SK-N-SH (cell line): Measurements from ENCODE around the gene ITSN2. TPM values are rescaled to one million over a fixed set of nuclear protein-coding genes. Genes with fewer than 3 reads are reported as not detected.

Experiments used
- CTCF ChIA-PET: fragments of 300-600, 350-600 bp; formaldehyde crosslinking; extraction: SDS; loops from one replicate; lab custom pipeline; 2021; lab: Yijun Ruan, JAX
- POLR2A ChIA-PET: fragments of 350-600 bp; sonication (Branson Sonifier 250); formaldehyde crosslinking; extraction: SDS; loops from one replicate; lab custom pipeline; 2020; ENCODE audit warnings: antibody characterized with exemption, inconsistent platforms; lab: Yijun Ruan, JAX
- DNase-seq: peaks from one replicate; pipeline ENCODE4 v3.0.0; 2012
- H2AFZ ChIP-seq: fragments of 200-600 bp; sonication (generic); 2 replicates; pipeline ENCODE4 v1.8.1; 2016; ENCODE audit warnings: antibody characterized with exemption, mild to moderate bottlenecking, low read depth
- H3F3A ChIP-seq: fragments of 200-600 bp; sonication (generic); replicated peaks from 2 replicates; pipeline ENCODE3; 2016; ENCODE audit warnings: antibody characterized with exemption, mild to moderate bottlenecking; ENCODE audit not compliant: insufficient read depth
- H3K27ac ChIP-seq, 2 experiments: fragments of 200-500 bp in 1 of 2; fragments of 200-600 bp in 1 of 2; sonication (Bioruptor generic) in 1 of 2; sonication (generic), shearing (Covaris generic) in 1 of 2; 2 replicates each; pipeline versions ENCODE4 v1.5.1 to v1.6.1; 2014 to 2016; ENCODE audit warnings: low read depth in 2 of 2, inconsistent platforms in 1 of 2, low read length in 1 of 2, mild to moderate bottlenecking in 1 of 2, mixed read lengths in 1 of 2
- H3K27me3 ChIP-seq: fragments of 200-600 bp; sonication (generic), shearing (Covaris generic); 2 replicates; pipeline ENCODE4 v1.6.1; 2016; ENCODE audit warnings: mixed run types; ENCODE audit not compliant: insufficient read depth
- H3K36me3 ChIP-seq, 2 experiments: fragments of 200-500 bp in 1 of 2; fragments of 200-600 bp in 1 of 2; sonication (Bioruptor generic) in 1 of 2; sonication (generic) in 1 of 2; replicated peaks in 1 of 2; 2 replicates each; pipeline versions ENCODE3 to v1.5.1; 2014 to 2016; ENCODE audit warnings: low read length in 1 of 2, mild to moderate bottlenecking in 1 of 2; ENCODE audit not compliant: insufficient read depth in 2 of 2, control insufficient read depth in 1 of 2
- H3K4me1 ChIP-seq, 2 experiments: fragments of 200-500 bp in 1 of 2; fragments of 200-600 bp in 1 of 2; sonication (Bioruptor generic) in 1 of 2; sonication (generic), shearing (Covaris generic) in 1 of 2; 2 replicates each; pipeline versions ENCODE4 v1.5.1 to v1.6.1; 2014 to 2016; ENCODE audit warnings: low read depth in 1 of 2, low read length in 1 of 2, mixed run types in 1 of 2; ENCODE audit not compliant: insufficient read depth in 2 of 2, control insufficient read depth in 1 of 2
- H3K4me2 ChIP-seq: fragments of 200-600 bp; sonication (generic), shearing (Covaris generic); 2 replicates; pipeline ENCODE4 v1.6.1; 2017; ENCODE audit warnings: mixed run types
- H3K4me3 ChIP-seq, 2 experiments: fragments of 200-500 bp in 1 of 2; fragments of 200-600 bp in 1 of 2; sonication (Bioruptor generic) in 1 of 2; sonication (generic), shearing (Covaris generic) in 1 of 2; 2 replicates each; pipeline versions ENCODE4 v1.5.1 to v1.8.1; 2014 to 2016; ENCODE audit warnings: low read depth in 2 of 2, inconsistent platforms in 1 of 2, low read length in 1 of 2, mild to moderate bottlenecking in 1 of 2, mixed read lengths in 1 of 2, moderate library complexity in 1 of 2
- H3K79me2 ChIP-seq: fragments of 200-600 bp; sonication (generic); 2 replicates; pipeline ENCODE4 v1.8.1; 2017; ENCODE audit warnings: mild to moderate bottlenecking; ENCODE audit not compliant: insufficient read depth
- H3K9ac ChIP-seq: fragments of 200-600 bp; sonication (generic); 2 replicates; pipeline ENCODE4 v1.6.1; 2017; ENCODE audit warnings: mixed run types
- H3K9me2 ChIP-seq: fragments of 200-600 bp; sonication (generic); 2 replicates; pipeline ENCODE4 v1.6.1; 2017; ENCODE audit warnings: mixed run types
- H3K9me3 ChIP-seq: fragments of 200-600 bp; sonication (generic); 2 replicates; pipeline ENCODE4 v1.6.1; 2017; ENCODE audit warnings: mixed run types, mild to moderate bottlenecking, moderate library complexity
- H4K20me1 ChIP-seq: fragments of 200-600 bp; sonication (generic); 2 replicates; pipeline ENCODE4 v1.6.1; 2017; ENCODE audit warnings: mild to moderate bottlenecking, mixed run types; ENCODE audit not compliant: insufficient read depth
- FOXJ3 ChIP-seq: sonication (generic); formaldehyde crosslinking; IDR thresholded peaks from 2 replicates; pipeline ENCODE4 v1.5.1; 2020; ENCODE audit warnings: mild to moderate bottlenecking, missing genetic modification reagents
- FOXM1 ChIP-seq: IDR thresholded peaks from 2 replicates; pipeline ENCODE4 v1.4.0; 2012; ENCODE audit warnings: low read depth, mild to moderate bottlenecking
- GABPA ChIP-seq: IDR thresholded peaks from 2 replicates; pipeline ENCODE4 v1.4.0; 2012; ENCODE audit warnings: low read depth, mild to moderate bottlenecking
- GATA2 ChIP-seq: sonication (generic); formaldehyde crosslinking; IDR thresholded peaks from 2 replicates; pipeline ENCODE4 v1.5.0; 2020; ENCODE audit warnings: mild to moderate bottlenecking, missing genetic modification reagents
- JUND ChIP-seq: IDR thresholded peaks from 2 replicates; pipeline ENCODE4 v1.4.0; 2012
- MXI1 ChIP-seq: IDR thresholded peaks from 2 replicates; pipeline ENCODE4 v1.6.1; 2012; ENCODE audit warnings: mild to moderate bottlenecking, low read depth, low read length, improper control_type of control experiment
- NFIC ChIP-seq: IDR thresholded peaks from 2 replicates; pipeline ENCODE4 v1.4.0; 2012; ENCODE audit warnings: borderline replicate concordance
- NRF1 ChIP-seq: IDR thresholded peaks from 2 replicates; pipeline ENCODE4 v1.6.1; 2012; ENCODE audit warnings: low read depth, mild to moderate bottlenecking, low read length
- RAD21 ChIP-seq: IDR thresholded peaks from 2 replicates; pipeline ENCODE4 v1.6.1; 2012; ENCODE audit warnings: mild to moderate bottlenecking, low read length
- RXRA ChIP-seq: IDR thresholded peaks from 2 replicates; pipeline ENCODE4 v1.4.0; 2012; ENCODE audit warnings: low read depth, mild to moderate bottlenecking, borderline replicate concordance
- SIN3A ChIP-seq: IDR thresholded peaks from 2 replicates; pipeline ENCODE4 v1.6.1; 2012; ENCODE audit warnings: low read depth, mild to moderate bottlenecking, low read length, moderate library complexity, borderline replicate concordance
- SMC3 ChIP-seq: IDR thresholded peaks from 2 replicates; pipeline ENCODE4 v1.6.1; 2012; ENCODE audit warnings: low read depth, low read length, improper control_type of control experiment
- YY1 ChIP-seq: IDR thresholded peaks from 2 replicates; pipeline ENCODE4 v1.4.0; 2012; ENCODE audit warnings: low read depth, mild to moderate bottlenecking
- WGBS: methylation state at CpG from one replicate; pipeline ENCODE4 v1.1.6; 2017; ENCODE audit warnings: low lambda C conversion rate; 5-methylcytosine and 5-hydroxymethylcytosine counted together
- polyA plus RNA-seq, 3 experiments: library from polyadenylated mRNA; depleted of rRNA; stranded (reverse); fragments of >200 nt; gene quantifications; 2 replicates each; pipeline ENCODE4 v1.2.3, GENCODE V29; 2012
- TF ChIP-seq, protein P1 (sequence below): IDR thresholded peaks from 2 replicates; pipeline ENCODE4 v1.4.0; 2012; ENCODE audit warnings: low read depth, borderline replicate concordance
- TF ChIP-seq, protein P2 (sequence below): IDR thresholded peaks from 2 replicates; pipeline ENCODE4 v1.4.0; 2012; ENCODE audit warnings: low read depth
- TF ChIP-seq, protein P3 (sequence below): fragments of 150-350 bp; IDR thresholded peaks from 2 replicates; pipeline ENCODE4 v1.6.1; 2016; ENCODE audit warnings: mild to moderate bottlenecking, low read depth, low read length
- TF ChIP-seq, protein P4 (sequence below): IDR thresholded peaks from 2 replicates; pipeline ENCODE4; 2012
- TF ChIP-seq, protein P5 (sequence below): IDR thresholded peaks from 2 replicates; pipeline ENCODE4 v1.6.1; 2012; ENCODE audit warnings: mild to moderate bottlenecking, low read depth, low read length, moderate library complexity

Gene ITSN2
- polyA plus RNA-seq, 1 of the 3 experiments (the other 2 are of a cell fraction), result 11.9 TPM

DNA sequence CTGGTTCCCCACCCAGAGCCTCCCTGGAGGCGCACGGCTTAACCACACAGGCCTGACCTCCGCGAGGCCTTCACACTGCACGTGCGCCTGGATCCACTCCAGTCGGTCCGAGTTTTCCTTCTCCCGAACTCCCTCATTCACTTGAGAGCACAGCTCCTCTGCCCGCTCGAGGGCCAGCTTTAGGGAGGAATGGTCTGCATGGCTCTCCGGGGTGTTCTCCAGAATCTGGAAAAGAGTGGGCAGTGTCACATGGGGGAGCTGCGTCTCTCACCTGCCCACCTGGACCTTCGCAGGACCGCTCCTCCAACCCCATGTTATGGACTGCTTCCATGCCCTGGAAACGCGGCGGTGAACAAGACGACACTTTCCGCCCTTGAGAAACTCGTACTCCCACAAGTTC is 149.6 kb downstream of the ITSN2 start:
- Histone ChIP-seq H3F3A (no peaks in the 10 kb centered on the region), H3K9ac (no peak overlapping the region), H3K36me3 (peaks cover 20 to 33% of the 10 kb centered on the region in 2 experiments), H3K4me2 (no peak overlapping the region), H3K9me3 (no peaks in the 10 kb centered on the region), H3K79me2 (no peaks in the 10 kb centered on the region), H3K4me1 (no peaks in the 10 kb centered on the region), H4K20me1 (no peaks in the 10 kb centered on the region), H3K4me3 (no peak overlapping the region), H3K27ac (no peak overlapping the region), H3K9me2 (no peaks in the 10 kb centered on the region), H3K27me3 (no peaks in the 10 kb centered on the region), H2AFZ (no peak overlapping the region)
- CTCF ChIA-PET, result interaction anchor here (1.4 kb wide), 1 partner anchor 10 kb away, joined by 3 read pairs; no protein-coding TSS in a partner anchor
- DNase-seq, result no peak
- POLR2A ChIA-PET, result no interaction called here
- TF ChIP-seq, protein P1, sequence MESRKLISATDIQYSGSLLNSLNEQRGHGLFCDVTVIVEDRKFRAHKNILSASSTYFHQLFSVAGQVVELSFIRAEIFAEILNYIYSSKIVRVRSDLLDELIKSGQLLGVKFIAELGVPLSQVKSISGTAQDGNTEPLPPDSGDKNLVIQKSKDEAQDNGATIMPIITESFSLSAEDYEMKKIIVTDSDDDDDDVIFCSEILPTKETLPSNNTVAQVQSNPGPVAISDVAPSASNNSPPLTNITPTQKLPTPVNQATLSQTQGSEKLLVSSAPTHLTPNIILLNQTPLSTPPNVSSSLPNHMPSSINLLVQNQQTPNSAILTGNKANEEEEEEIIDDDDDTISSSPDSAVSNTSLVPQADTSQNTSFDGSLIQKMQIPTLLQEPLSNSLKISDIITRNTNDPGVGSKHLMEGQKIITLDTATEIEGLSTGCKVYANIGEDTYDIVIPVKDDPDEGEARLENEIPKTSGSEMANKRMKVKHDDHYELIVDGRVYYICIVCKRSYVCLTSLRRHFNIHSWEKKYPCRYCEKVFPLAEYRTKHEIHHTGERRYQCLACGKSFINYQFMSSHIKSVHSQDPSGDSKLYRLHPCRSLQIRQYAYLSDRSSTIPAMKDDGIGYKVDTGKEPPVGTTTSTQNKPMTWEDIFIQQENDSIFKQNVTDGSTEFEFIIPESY, result no peak
- TF ChIP-seq JUND (no peak), RAD21 (no peak), FOXM1 (no peak), YY1 (no peak), MXI1 (no peak), SMC3 (no peak), FOXJ3 (CRISPR knock-in tag) (no peak), SIN3A (no peak), NRF1 (no peak), NFIC (no peak), GATA2 (CRISPR knock-in tag) (no peak), RXRA (no peak), GABPA (no peak)
- TF ChIP-seq, protein P2, sequence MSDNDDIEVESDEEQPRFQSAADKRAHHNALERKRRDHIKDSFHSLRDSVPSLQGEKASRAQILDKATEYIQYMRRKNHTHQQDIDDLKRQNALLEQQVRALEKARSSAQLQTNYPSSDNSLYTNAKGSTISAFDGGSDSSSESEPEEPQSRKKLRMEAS, result no peak
- TF ChIP-seq, protein P3, sequence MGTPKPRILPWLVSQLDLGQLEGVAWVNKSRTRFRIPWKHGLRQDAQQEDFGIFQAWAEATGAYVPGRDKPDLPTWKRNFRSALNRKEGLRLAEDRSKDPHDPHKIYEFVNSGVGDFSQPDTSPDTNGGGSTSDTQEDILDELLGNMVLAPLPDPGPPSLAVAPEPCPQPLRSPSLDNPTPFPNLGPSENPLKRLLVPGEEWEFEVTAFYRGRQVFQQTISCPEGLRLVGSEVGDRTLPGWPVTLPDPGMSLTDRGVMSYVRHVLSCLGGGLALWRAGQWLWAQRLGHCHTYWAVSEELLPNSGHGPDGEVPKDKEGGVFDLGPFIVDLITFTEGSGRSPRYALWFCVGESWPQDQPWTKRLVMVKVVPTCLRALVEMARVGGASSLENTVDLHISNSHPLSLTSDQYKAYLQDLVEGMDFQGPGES, result no peak
- TF ChIP-seq, protein P4, sequence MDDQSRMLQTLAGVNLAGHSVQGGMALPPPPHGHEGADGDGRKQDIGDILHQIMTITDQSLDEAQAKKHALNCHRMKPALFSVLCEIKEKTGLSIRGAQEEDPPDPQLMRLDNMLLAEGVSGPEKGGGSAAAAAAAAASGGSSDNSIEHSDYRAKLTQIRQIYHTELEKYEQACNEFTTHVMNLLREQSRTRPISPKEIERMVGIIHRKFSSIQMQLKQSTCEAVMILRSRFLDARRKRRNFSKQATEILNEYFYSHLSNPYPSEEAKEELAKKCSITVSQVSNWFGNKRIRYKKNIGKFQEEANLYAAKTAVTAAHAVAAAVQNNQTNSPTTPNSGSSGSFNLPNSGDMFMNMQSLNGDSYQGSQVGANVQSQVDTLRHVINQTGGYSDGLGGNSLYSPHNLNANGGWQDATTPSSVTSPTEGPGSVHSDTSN, result no peak
- TF ChIP-seq, protein P5, sequence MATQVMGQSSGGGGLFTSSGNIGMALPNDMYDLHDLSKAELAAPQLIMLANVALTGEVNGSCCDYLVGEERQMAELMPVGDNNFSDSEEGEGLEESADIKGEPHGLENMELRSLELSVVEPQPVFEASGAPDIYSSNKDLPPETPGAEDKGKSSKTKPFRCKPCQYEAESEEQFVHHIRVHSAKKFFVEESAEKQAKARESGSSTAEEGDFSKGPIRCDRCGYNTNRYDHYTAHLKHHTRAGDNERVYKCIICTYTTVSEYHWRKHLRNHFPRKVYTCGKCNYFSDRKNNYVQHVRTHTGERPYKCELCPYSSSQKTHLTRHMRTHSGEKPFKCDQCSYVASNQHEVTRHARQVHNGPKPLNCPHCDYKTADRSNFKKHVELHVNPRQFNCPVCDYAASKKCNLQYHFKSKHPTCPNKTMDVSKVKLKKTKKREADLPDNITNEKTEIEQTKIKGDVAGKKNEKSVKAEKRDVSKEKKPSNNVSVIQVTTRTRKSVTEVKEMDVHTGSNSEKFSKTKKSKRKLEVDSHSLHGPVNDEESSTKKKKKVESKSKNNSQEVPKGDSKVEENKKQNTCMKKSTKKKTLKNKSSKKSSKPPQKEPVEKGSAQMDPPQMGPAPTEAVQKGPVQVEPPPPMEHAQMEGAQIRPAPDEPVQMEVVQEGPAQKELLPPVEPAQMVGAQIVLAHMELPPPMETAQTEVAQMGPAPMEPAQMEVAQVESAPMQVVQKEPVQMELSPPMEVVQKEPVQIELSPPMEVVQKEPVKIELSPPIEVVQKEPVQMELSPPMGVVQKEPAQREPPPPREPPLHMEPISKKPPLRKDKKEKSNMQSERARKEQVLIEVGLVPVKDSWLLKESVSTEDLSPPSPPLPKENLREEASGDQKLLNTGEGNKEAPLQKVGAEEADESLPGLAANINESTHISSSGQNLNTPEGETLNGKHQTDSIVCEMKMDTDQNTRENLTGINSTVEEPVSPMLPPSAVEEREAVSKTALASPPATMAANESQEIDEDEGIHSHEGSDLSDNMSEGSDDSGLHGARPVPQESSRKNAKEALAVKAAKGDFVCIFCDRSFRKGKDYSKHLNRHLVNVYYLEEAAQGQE, result no peak
- WGBS, result 96% methylated on average over 21 of the region's 21 CpGs
